ENCODE measurements around the gene YWHAQ. TPM values are rescaled to one million over a fixed set of nuclear protein-coding genes. Genes with fewer than 3 reads are reported as not detected.
A peak's percentile ranks its signal among the peaks of the same experiment; 100 is the strongest.

The YWHAQ gene
- total and polyA plus RNA-seq, 2 donors (not counting 1 experiment from before 2014, with no cell fraction given): 68.7 to 126 TPM

DNA sequence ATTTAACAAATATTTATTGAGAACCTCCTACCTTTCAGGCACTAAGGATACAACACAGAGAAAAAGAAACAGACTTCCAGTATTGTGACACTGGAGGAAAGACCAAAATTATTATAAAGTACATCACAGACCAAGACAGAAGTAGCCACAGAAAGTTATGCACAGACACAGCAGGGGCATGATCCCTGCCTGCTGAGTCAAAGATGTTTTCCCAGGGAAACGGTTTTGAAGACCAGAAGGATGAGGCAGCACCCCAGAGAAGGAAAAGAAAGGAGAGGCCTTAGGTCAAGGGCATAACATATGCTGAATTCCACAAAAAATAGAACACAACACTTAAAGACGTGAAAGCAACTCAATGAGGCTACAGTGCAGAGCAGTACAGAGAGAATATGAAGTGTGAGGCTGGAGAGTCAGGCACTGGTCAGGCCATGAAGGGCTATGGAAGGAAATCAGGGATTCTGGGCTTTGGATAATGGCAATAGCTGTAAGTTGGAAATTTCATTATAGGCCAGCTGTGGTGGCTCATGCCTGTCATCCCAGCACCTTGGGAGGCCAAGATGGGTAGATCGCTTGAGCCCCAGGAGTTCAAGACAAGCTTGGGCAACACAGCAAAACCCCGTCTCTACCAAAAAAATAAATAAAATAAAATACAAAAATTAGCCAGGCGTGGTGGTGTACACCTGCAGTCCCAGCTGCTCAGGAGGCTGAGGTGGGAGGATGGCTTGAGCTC lies 83.4 kb downstream of the YWHAQ start:
- ATAC-seq (ENCODE audit: low read depth) (no peak), DNase-seq (no peak)
- Mint-ChIP-seq H3K27me3 (no peaks in the 10 kb centered on the region), H3K4me3 (peak overlapping the region; percentile 92), H3K9me3 (ENCODE audit: insufficient read depth) (no peaks in the 10 kb centered on the region), H3K4me1 (peaks cover 71% of the 10 kb centered on the region), H3K27ac (peak overlapping the region; percentile 91)
- H3K4me1 ChIP-seq (ENCODE audit: control insufficient read depth in 2 of 2, insufficient read depth in 2 of 2, low read length in 2 of 2): peaks cover 83 to 91% of the 10 kb centered on the region in 2 donors
- TF ChIP-seq CTCF (IDR thresholded peaks at IDR 0.05) (no peak), EZH2 (IDR thresholded peaks at IDR 0.05; ENCODE audit: borderline replicate concordance, insufficient read depth, low read depth, low read length, poor library complexity, severe bottlenecking) (no peak)
- intact Hi-C loops (cut with micrococcal nuclease): loop anchor here (1.0 to 5.0 kb wide), 2 partner anchors 8 to 40 kb away; partner anchors contain the start of gene ADAM17
- H4K20me1 ChIP-seq (ENCODE audit: control insufficient read depth, insufficient read depth, low read length, poor library complexity, severe bottlenecking): no peaks in the 10 kb centered on the region
- H3K9me3 ChIP-seq (ENCODE audit: control extremely low read depth in 1 of 3, control insufficient read depth in 2 of 3, insufficient read depth in 1 of 3, low read length in 2 of 3): no peaks in the 10 kb centered on the region
- H3K27me3 ChIP-seq (replicated peaks in 1 of 4; ENCODE audit: control extremely low read depth in 1 of 4, control insufficient read depth in 3 of 4, insufficient read depth in 4 of 4, low read length in 3 of 4): no peaks in the 10 kb centered on the region
- H3K36me3 ChIP-seq (replicated peaks in 1 of 2; ENCODE audit: control extremely low read depth in 1 of 2, control insufficient read depth in 1 of 2, extremely low read depth in 1 of 2, insufficient read depth in 2 of 2, low read length in 1 of 2): peaks cover 0 to 5% of the 10 kb centered on the region in 2 experiments
- peak overlapping the region; percentile 2 for H3K9ac ChIP-seq (ENCODE audit: low read length)
- CTCF ChIA-PET: interaction anchor here (0.6 to 0.9 kb wide), 2 partner anchors 9 to 60 kb away, joined by 3 read pairs; no protein-coding TSS in a partner anchor
- peak overlapping the region; percentile 80 to 86 for H3K27ac ChIP-seq (ENCODE audit: low read length in 2 of 2)
- 100% methylated on average over 1 of the region's 5 CpGs for WGBS (ENCODE audit: insufficient coverage)
- POLR2A ChIA-PET: interaction anchor here (0.7 to 1.4 kb wide), 3 partner anchors 9 to 84 kb away, joined by 3 to 7 read pairs (median 4); partner anchors contain the start of genes ADAM17 and YWHAQ
- H3K4me3 ChIP-seq (ENCODE audit: control extremely low read depth in 1 of 5, extremely low read depth in 1 of 5, insufficient read depth in 1 of 5, low read depth in 2 of 5, low read length in 4 of 5): peak overlapping the region in 2 of 5 experiments; percentile 55 to 66
- H3K4me2 ChIP-seq (replicated peaks; ENCODE audit: low read depth, low read length, poor library complexity, severe bottlenecking): peak overlapping the region; percentile 78
- peaks cover 96% of the 10 kb centered on the region for H3K79me2 ChIP-seq (ENCODE audit: control insufficient read depth, insufficient read depth, low read length)
- H2AFZ ChIP-seq (ENCODE audit: insufficient read depth, low read depth, low read length, poor library complexity, severe bottlenecking): peak overlapping the region; percentile 46

DNA sequence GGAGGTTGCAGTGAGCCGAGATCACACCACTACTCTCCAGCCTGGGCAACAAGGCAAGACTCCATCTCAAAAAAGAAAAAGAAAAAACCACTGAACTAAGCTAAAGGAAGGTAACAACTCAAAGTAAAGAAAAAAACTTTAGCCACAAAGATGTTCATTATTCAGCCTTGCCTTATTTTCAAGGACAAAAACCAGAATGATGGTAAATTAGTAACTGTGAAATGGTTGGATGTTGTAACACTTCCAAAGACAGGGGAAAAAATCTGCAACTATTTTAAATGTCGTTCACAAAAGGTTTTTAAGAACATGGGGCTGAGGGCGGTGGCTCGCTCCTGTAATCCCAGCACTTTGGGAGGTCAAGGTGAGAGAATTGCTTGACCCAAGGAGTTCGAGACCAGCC lies 85.3 kb downstream of the YWHAQ start:
- 96% methylated on average over 3 of the region's 5 CpGs for WGBS (ENCODE audit: insufficient coverage)
- ChIA-PET POLR2A (no interaction called here), CTCF (interaction anchor here (1.3 to 1.5 kb wide), 2 partner anchors 9 to 10 kb away, joined by 3 to 4 read pairs; no protein-coding TSS in a partner anchor)
- no peak overlapping the region for H3K4me3 ChIP-seq (ENCODE audit: control extremely low read depth in 1 of 5, extremely low read depth in 1 of 5, insufficient read depth in 1 of 5, low read depth in 2 of 5, low read length in 4 of 5)
- peaks cover 96% of the 10 kb centered on the region for H3K79me2 ChIP-seq (ENCODE audit: control insufficient read depth, insufficient read depth, low read length)
- no peak overlapping the region for H3K4me2 ChIP-seq (replicated peaks; ENCODE audit: low read depth, low read length, poor library complexity, severe bottlenecking)
- Mint-ChIP-seq H3K27me3 (no peaks in the 10 kb centered on the region), H3K4me1 (peaks cover 74% of the 10 kb centered on the region), H3K9me3 (ENCODE audit: insufficient read depth) (no peaks in the 10 kb centered on the region), H3K27ac (peak overlapping the region; percentile 73), H3K4me3 (no peak overlapping the region)
- TF ChIP-seq CTCF (IDR thresholded peaks at IDR 0.05) (no peak), EZH2 (IDR thresholded peaks at IDR 0.05; ENCODE audit: borderline replicate concordance, insufficient read depth, low read depth, low read length, poor library complexity, severe bottlenecking) (no peak)
- peaks cover 80 to 86% of the 10 kb centered on the region in 2 donors for H3K4me1 ChIP-seq (ENCODE audit: control insufficient read depth in 2 of 2, insufficient read depth in 2 of 2, low read length in 2 of 2)
- DNase-seq (no peak), ATAC-seq (ENCODE audit: low read depth) (no peak)
- H3K9ac ChIP-seq (ENCODE audit: low read length): no peak overlapping the region
- intact Hi-C loops (cut with micrococcal nuclease): loop anchor here (5.0 kb wide), 1 partner anchor 38 kb away; no protein-coding TSS in a partner anchor
- H3K9me3 ChIP-seq (ENCODE audit: control extremely low read depth in 1 of 3, control insufficient read depth in 2 of 3, insufficient read depth in 1 of 3, low read length in 2 of 3): no peaks in the 10 kb centered on the region
- H3K27me3 ChIP-seq (replicated peaks in 1 of 4; ENCODE audit: control extremely low read depth in 1 of 4, control insufficient read depth in 3 of 4, insufficient read depth in 4 of 4, low read length in 3 of 4): no peaks in the 10 kb centered on the region
- peak overlapping the region in 1 of 2 donors; percentile 3 for H3K27ac ChIP-seq (ENCODE audit: low read length in 2 of 2)
- no peaks in the 10 kb centered on the region for H4K20me1 ChIP-seq (ENCODE audit: control insufficient read depth, insufficient read depth, low read length, poor library complexity, severe bottlenecking)
- peaks cover 2 to 12% of the 10 kb centered on the region in 2 experiments for H3K36me3 ChIP-seq (replicated peaks in 1 of 2; ENCODE audit: control extremely low read depth in 1 of 2, control insufficient read depth in 1 of 2, extremely low read depth in 1 of 2, insufficient read depth in 2 of 2, low read length in 1 of 2)
- H2AFZ ChIP-seq (ENCODE audit: insufficient read depth, low read depth, low read length, poor library complexity, severe bottlenecking): no peak overlapping the region

Data from B cell (primary cell).